GM10266 (cell line): ENCODE data around the gene LIFR.

Experiments
- DNase-seq: peaks from one replicate; pipeline ENCODE4 v3.0.0; 2012; ENCODE audit errors: extremely low spot score
- CTCF ChIP-seq: IDR thresholded peaks from 2 replicates; pipeline ENCODE4 v1.5.1; 2012; ENCODE audit warnings: mild to moderate bottlenecking, low read depth; ENCODE audit not compliant: control insufficient read depth, insufficient read depth; ENCODE audit errors: missing control alignments

LIFR gene

GRCh38 chr5:38538161-38538560, 18.3 kb downstream of the LIFR start:
- no peak for DNase-seq
- TF ChIP-seq CTCF, result no peak

GRCh38 chr5:38537505-38537904, 18.9 kb downstream of the LIFR start:
- no peak for DNase-seq
- TF ChIP-seq CTCF, result no peak

GRCh38 chr5:38536968-38537367, 19.5 kb downstream of the LIFR start:
- TF ChIP-seq CTCF, result no peak
- DNase-seq, result no peak

GRCh38 chr5:38535845-38536244, 20.6 kb downstream of the LIFR start:
- no peak for TF ChIP-seq CTCF
- DNase-seq, result no peak

- DNase-seq, result no peak
- TF ChIP-seq CTCF, result no peak
These were observed 21.1 kb downstream of the LIFR start for GRCh38 chr5:38535248-38535750.

- no peak for TF ChIP-seq CTCF
These were observed 22.3 kb downstream of the LIFR start for GRCh38 chr5:38534156-38534453.

GRCh38 chr5:38533286-38534155, 22.9 kb downstream of the LIFR start:
- no peak for TF ChIP-seq CTCF
- DNase-seq, result no peak

More at GRCh38 chr5:38534156-38534453, 22.3 kb downstream of the LIFR start:
- no peak for DNase-seq
